DMS53 treated with DMSO at 0.1 percent for 48 hours (cell line): ENCODE data around the gene AGMO.
A peak's percentile ranks its signal among the peaks of the same experiment; 100 is the strongest.

Experiments used
- DNase-seq: peaks from one replicate; lab custom pipeline; 2025; ENCODE audit not compliant: unreplicated experiment; lab: John Stamatoyannopoulos, UW

AGMO gene

GRCh38 chr7:15462721-15463389, 99.0 kb downstream of the AGMO start:
- no peak for DNase-seq

GRCh38 chr7:15461576-15461975, 100.2 kb downstream of the AGMO start:
- DNase-seq = no peak

- DNase-seq = no peak
Observed at GRCh38 chr7:15459018-15459615, 102.7 kb downstream of the AGMO start.

GRCh38 chr7:15457990-15458955, 103.5 kb downstream of the AGMO start:
- no peak for DNase-seq

GRCh38 chr7:15452670-15453069, 109.1 kb downstream of the AGMO start:
- no peak for DNase-seq

GRCh38 chr7:15446722-15447121, 115.1 kb downstream of the AGMO start:
- no peak for DNase-seq

GRCh38 chr7:15446280-15446679, 115.5 kb downstream of the AGMO start:
- no peak for DNase-seq

GRCh38 chr7:15441915-15442314, 119.9 kb downstream of the AGMO start:
- DNase-seq = no peak

GRCh38 chr7:15440482-15440881, 121.3 kb downstream of the AGMO start:
- DNase-seq = no peak

GRCh38 chr7:15439853-15440252, 122.0 kb downstream of the AGMO start:
- no peak for DNase-seq

GRCh38 chr7:15433151-15433550, 128.7 kb downstream of the AGMO start:
- DNase-seq = peak; percentile 95

- DNase-seq = no peak
Observed at GRCh38 chr7:15430911-15431310, 130.9 kb downstream of the AGMO start.

GRCh38 chr7:15430191-15430590, 131.6 kb downstream of the AGMO start:
- no peak for DNase-seq

GRCh38 chr7:15424468-15424867, 137.3 kb downstream of the AGMO start:
- DNase-seq = no peak

GRCh38 chr7:15419596-15419995, 142.2 kb downstream of the AGMO start:
- DNase-seq = no peak

GRCh38 chr7:15418264-15418663, 143.6 kb downstream of the AGMO start:
- no peak for DNase-seq

GRCh38 chr7:15417341-15417988, 144.3 kb downstream of the AGMO start:
- DNase-seq = no peak

- DNase-seq = no peak
Observed at GRCh38 chr7:15411019-15411418, 150.8 kb downstream of the AGMO start.

- no peak for DNase-seq
Observed at GRCh38 chr7:15407910-15408309, 153.9 kb downstream of the AGMO start.

- no peak for DNase-seq
Observed at GRCh38 chr7:15403751-15404150, 158.1 kb downstream of the AGMO start.

- no peak for DNase-seq
Observed at GRCh38 chr7:15403315-15403714, 158.5 kb downstream of the AGMO start.
